ENCODE data around the gene GDF7. TPM values are rescaled to one million over a fixed set of nuclear protein-coding genes. Genes with fewer than 3 reads are reported as not detected.

GDF7 gene
- total and polyA plus RNA-seq, 2 donors (not counting 3 experiments of a cell fraction or from before 2014, with no cell fraction given), result 3.7 to 3.9 TPM

DNA sequence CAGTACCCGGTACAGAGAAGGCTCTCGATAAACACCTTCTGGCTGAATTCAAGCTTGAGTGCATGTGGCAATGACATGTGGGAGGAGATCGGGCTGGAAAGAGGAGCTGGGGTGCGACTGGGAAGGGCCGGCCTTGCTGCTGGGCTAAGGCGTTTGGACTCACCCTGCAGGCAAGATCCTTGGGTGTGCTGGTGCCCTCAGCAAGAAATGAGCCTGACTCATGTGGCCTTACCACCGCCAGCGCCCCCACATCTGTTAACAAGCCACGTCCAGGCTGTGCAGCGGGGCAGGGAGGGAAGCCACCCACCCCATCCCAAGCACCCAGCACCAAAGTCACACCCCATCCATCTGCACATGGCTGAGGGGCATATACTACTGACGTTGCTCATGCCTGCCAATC is 17.4 kb upstream of the GDF7 start:
- peaks cover 10% of the 10 kb centered on the region for H3K4me1 ChIP-seq (ENCODE audit: control insufficient read depth, extremely low read depth, insufficient read depth, low read length)
- intact Hi-C loops (cut with micrococcal nuclease) (no loop called here), dilution Hi-C loops (cut with MboI; ENCODE audit: extremely low pct_ligation_motif_present, low sequenced_read_pairs) (no loop called here)
- no peak overlapping the region for H3K9ac ChIP-seq (replicated peaks; ENCODE audit: extremely low read depth, insufficient read depth, low read length)
- no peak overlapping the region for H3K4me3 ChIP-seq (replicated peaks in 1 of 3; ENCODE audit: insufficient read depth in 1 of 3, low read depth in 1 of 3, low read length in 3 of 3)
- H3K27me3 ChIP-seq (ENCODE audit: control insufficient read depth in 2 of 2, insufficient read depth in 2 of 2, low read length in 2 of 2), result peaks cover 3% of the 10 kb centered on the region in 2 experiments
- H4K20me1 ChIP-seq (replicated peaks; ENCODE audit: control insufficient read depth, extremely low read depth, insufficient read depth, low read length), result no peaks in the 10 kb centered on the region
- no peak overlapping the region for H2AFZ ChIP-seq (ENCODE audit: low read depth, low read length)
- H3K27ac ChIP-seq (ENCODE audit: insufficient read depth, low read depth, low read length), result no peak overlapping the region
- no peaks in the 10 kb centered on the region for H3K79me2 ChIP-seq (ENCODE audit: control insufficient read depth, insufficient read depth, low read length)
- no peaks in the 10 kb centered on the region for H3K9me3 ChIP-seq (replicated peaks; ENCODE audit: control insufficient read depth, insufficient read depth, low read length)
- CTCF ChIA-PET, result interaction anchor here (0.5 to 3.5 kb wide), 6 partner anchors 197 to 542 kb away, joined by 3 to 22 read pairs (median 5); no protein-coding TSS in a partner anchor
- TF ChIP-seq EZH2 (IDR thresholded peaks at IDR 0.05; ENCODE audit: borderline replicate concordance, low read depth, low read length, severe bottlenecking) (no peak), POLR2AphosphoS5 (IDR thresholded peaks at IDR 0.05; ENCODE audit: insufficient read depth, low read depth, low read length) (no peak), MYC (IDR thresholded peaks at IDR 0.05; ENCODE audit: low read depth, low read length) (no peak), GATA2 (IDR thresholded peaks at IDR 0.05; ENCODE audit: insufficient read depth, insufficient read length, low read depth, low read length) (no peak), FOS (IDR thresholded peaks at IDR 0.05; ENCODE audit: borderline replicate concordance, insufficient read depth, low read length) (no peak), POLR2A (IDR thresholded peaks at IDR 0.05; ENCODE audit: low read depth, low read length) (no peak), JUN (IDR thresholded peaks at IDR 0.05; ENCODE audit: borderline replicate concordance, insufficient read depth, insufficient read length, low read depth) (no peak), CTCF (IDR thresholded peaks at IDR 0.05; ENCODE audit: extremely low read depth in 1 of 2, insufficient read depth in 1 of 2, low read depth in 1 of 2, low read length in 2 of 2) (no peak)
- TF ChIP-seq, protein P1, sequence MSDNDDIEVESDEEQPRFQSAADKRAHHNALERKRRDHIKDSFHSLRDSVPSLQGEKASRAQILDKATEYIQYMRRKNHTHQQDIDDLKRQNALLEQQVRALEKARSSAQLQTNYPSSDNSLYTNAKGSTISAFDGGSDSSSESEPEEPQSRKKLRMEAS (IDR thresholded peaks at IDR 0.05; ENCODE audit: insufficient read depth, insufficient read length), result no peak
- BruUV-seq (replicated peaks), result no TSS peak
- DNase-seq (ENCODE audit: low read depth, low spot score) (no peak), FAIRE-seq (no peak)
- H3K36me3 ChIP-seq (ENCODE audit: control insufficient read depth in 2 of 2, extremely low read depth in 1 of 2, insufficient read depth in 2 of 2, low read length in 2 of 2), result peaks cover 0 to 12% of the 10 kb centered on the region in 2 experiments
- no peak overlapping the region for H3K4me2 ChIP-seq (ENCODE audit: insufficient read depth, low read length)
- H3K9me1 ChIP-seq (replicated peaks; ENCODE audit: control insufficient read depth, extremely low read depth, insufficient read depth, low read length), result no peaks in the 10 kb centered on the region
- POLR2A ChIA-PET, result interaction anchor here (3.3 kb wide), 1 partner anchor 203 kb away, joined by 12 read pairs; the partner anchor contains the start of gene RHOB
